ENCODE measurements around the gene KIF7.

KIF7 gene

GRCh38 chr15:89630260-89630659, 25.0 kb downstream of the KIF7 start:
- Histone ChIP-seq H3K36me3 (ENCODE audit: control insufficient read depth, insufficient read depth, low read length) (peaks cover 82% of the 10 kb centered on the region), H3K9ac (ENCODE audit: low read depth, low read length) (no peak overlapping the region), H3K4me1 (ENCODE audit: control insufficient read depth, insufficient read depth, low read length) (no peaks in the 10 kb centered on the region), H3K27me3 (ENCODE audit: control insufficient read depth, insufficient read depth, low read length) (no peaks in the 10 kb centered on the region), H3K9me3 (ENCODE audit: control insufficient read depth, insufficient read depth, low read length) (peaks cover 15% of the 10 kb centered on the region), H3K27ac (ENCODE audit: low read depth, low read length) (no peak overlapping the region), H3K4me3 (ENCODE audit: low read depth, low read length) (no peak overlapping the region)

GRCh38 chr15:89629829-89630228, 25.4 kb downstream of the KIF7 start:
- Histone ChIP-seq H3K9me3 (ENCODE audit: control insufficient read depth, insufficient read depth, low read length) (peaks cover 15% of the 10 kb centered on the region), H3K27ac (ENCODE audit: low read depth, low read length) (no peak overlapping the region), H3K36me3 (ENCODE audit: control insufficient read depth, insufficient read depth, low read length) (peaks cover 87% of the 10 kb centered on the region), H3K4me3 (ENCODE audit: low read depth, low read length) (no peak overlapping the region), H3K27me3 (ENCODE audit: control insufficient read depth, insufficient read depth, low read length) (no peaks in the 10 kb centered on the region), H3K4me1 (ENCODE audit: control insufficient read depth, insufficient read depth, low read length) (no peaks in the 10 kb centered on the region), H3K9ac (ENCODE audit: low read depth, low read length) (no peak overlapping the region)

GRCh38 chr15:89628806-89629715, 26.2 kb downstream of the KIF7 start:
- H3K4me3 ChIP-seq (ENCODE audit: low read depth, low read length): no peak overlapping the region
- H3K9me3 ChIP-seq (ENCODE audit: control insufficient read depth, insufficient read depth, low read length): peaks cover 15% of the 10 kb centered on the region
- no peaks in the 10 kb centered on the region for H3K4me1 ChIP-seq (ENCODE audit: control insufficient read depth, insufficient read depth, low read length)
- H3K36me3 ChIP-seq (ENCODE audit: control insufficient read depth, insufficient read depth, low read length): peaks cover 94% of the 10 kb centered on the region
- no peak overlapping the region for H3K9ac ChIP-seq (ENCODE audit: low read depth, low read length)
- no peak overlapping the region for H3K27ac ChIP-seq (ENCODE audit: low read depth, low read length)
- no peaks in the 10 kb centered on the region for H3K27me3 ChIP-seq (ENCODE audit: control insufficient read depth, insufficient read depth, low read length)

- H3K9me3 ChIP-seq (ENCODE audit: control insufficient read depth, insufficient read depth, low read length): peaks cover 9% of the 10 kb centered on the region
- peaks cover 96% of the 10 kb centered on the region for H3K36me3 ChIP-seq (ENCODE audit: control insufficient read depth, insufficient read depth, low read length)
- H3K27me3 ChIP-seq (ENCODE audit: control insufficient read depth, insufficient read depth, low read length): no peaks in the 10 kb centered on the region
- no peak overlapping the region for H3K9ac ChIP-seq (ENCODE audit: low read depth, low read length)
- no peak overlapping the region for H3K27ac ChIP-seq (ENCODE audit: low read depth, low read length)
- no peak overlapping the region for H3K4me3 ChIP-seq (ENCODE audit: low read depth, low read length)
- no peaks in the 10 kb centered on the region for H3K4me1 ChIP-seq (ENCODE audit: control insufficient read depth, insufficient read depth, low read length)
Measured at GRCh38 chr15:89628301-89628700, 27.0 kb downstream of the KIF7 start.

- H3K4me3 ChIP-seq (ENCODE audit: low read depth, low read length): no peak overlapping the region
- H3K27me3 ChIP-seq (ENCODE audit: control insufficient read depth, insufficient read depth, low read length): no peaks in the 10 kb centered on the region
- no peak overlapping the region for H3K9ac ChIP-seq (ENCODE audit: low read depth, low read length)
- H3K9me3 ChIP-seq (ENCODE audit: control insufficient read depth, insufficient read depth, low read length): 0 out of 2 replicates have a peak, but pooled peaks cover 2% of the 10 kb centered on the region
- H3K36me3 ChIP-seq (ENCODE audit: control insufficient read depth, insufficient read depth, low read length): peaks cover 97% of the 10 kb centered on the region
- no peaks in the 10 kb centered on the region for H3K4me1 ChIP-seq (ENCODE audit: control insufficient read depth, insufficient read depth, low read length)
- H3K27ac ChIP-seq (ENCODE audit: low read depth, low read length): no peak overlapping the region
Measured at GRCh38 chr15:89627256-89627970, 27.9 kb downstream of the KIF7 start.

- no peak overlapping the region for H3K27ac ChIP-seq (ENCODE audit: low read depth, low read length)
- H3K27me3 ChIP-seq (ENCODE audit: control insufficient read depth, insufficient read depth, low read length): no peaks in the 10 kb centered on the region
- H3K9me3 ChIP-seq (ENCODE audit: control insufficient read depth, insufficient read depth, low read length): no peaks in the 10 kb centered on the region
- H3K4me1 ChIP-seq (ENCODE audit: control insufficient read depth, insufficient read depth, low read length): no peaks in the 10 kb centered on the region
- peaks cover 97% of the 10 kb centered on the region for H3K36me3 ChIP-seq (ENCODE audit: control insufficient read depth, insufficient read depth, low read length)
- no peak overlapping the region for H3K9ac ChIP-seq (ENCODE audit: low read depth, low read length)
- H3K4me3 ChIP-seq (ENCODE audit: low read depth, low read length): no peak overlapping the region
Measured at GRCh38 chr15:89625716-89626115, 29.6 kb downstream of the KIF7 start.

GRCh38 chr15:89623165-89623564, 32.1 kb downstream of the KIF7 start:
- Histone ChIP-seq H3K9me3 (ENCODE audit: control insufficient read depth, insufficient read depth, low read length) (no peaks in the 10 kb centered on the region), H3K4me3 (ENCODE audit: low read depth, low read length) (no peak overlapping the region), H3K9ac (ENCODE audit: low read depth, low read length) (no peak overlapping the region), H3K27me3 (ENCODE audit: control insufficient read depth, insufficient read depth, low read length) (no peaks in the 10 kb centered on the region), H3K27ac (ENCODE audit: low read depth, low read length) (no peak overlapping the region), H3K4me1 (ENCODE audit: control insufficient read depth, insufficient read depth, low read length) (no peaks in the 10 kb centered on the region), H3K36me3 (ENCODE audit: control insufficient read depth, insufficient read depth, low read length) (peaks cover 98% of the 10 kb centered on the region)

GRCh38 chr15:89621547-89621946, 33.7 kb downstream of the KIF7 start:
- Histone ChIP-seq H3K27ac (ENCODE audit: low read depth, low read length) (no peak overlapping the region), H3K27me3 (ENCODE audit: control insufficient read depth, insufficient read depth, low read length) (no peaks in the 10 kb centered on the region), H3K36me3 (ENCODE audit: control insufficient read depth, insufficient read depth, low read length) (peaks cover 98% of the 10 kb centered on the region), H3K4me3 (ENCODE audit: low read depth, low read length) (no peak overlapping the region), H3K9ac (ENCODE audit: low read depth, low read length) (no peak overlapping the region), H3K4me1 (ENCODE audit: control insufficient read depth, insufficient read depth, low read length) (no peaks in the 10 kb centered on the region), H3K9me3 (ENCODE audit: control insufficient read depth, insufficient read depth, low read length) (no peaks in the 10 kb centered on the region)

GRCh38 chr15:89616228-89616627, 39.0 kb downstream of the KIF7 start:
- no peaks in the 10 kb centered on the region for H3K9me3 ChIP-seq (ENCODE audit: control insufficient read depth, insufficient read depth, low read length)
- no peak overlapping the region for H3K9ac ChIP-seq (ENCODE audit: low read depth, low read length)
- H3K27ac ChIP-seq (ENCODE audit: low read depth, low read length): no peak overlapping the region
- peaks cover 96% of the 10 kb centered on the region for H3K36me3 ChIP-seq (ENCODE audit: control insufficient read depth, insufficient read depth, low read length)
- no peak overlapping the region for H3K4me3 ChIP-seq (ENCODE audit: low read depth, low read length)
- no peaks in the 10 kb centered on the region for H3K27me3 ChIP-seq (ENCODE audit: control insufficient read depth, insufficient read depth, low read length)
- H3K4me1 ChIP-seq (ENCODE audit: control insufficient read depth, insufficient read depth, low read length): no peaks in the 10 kb centered on the region

GRCh38 chr15:89615135-89615534, 40.1 kb downstream of the KIF7 start:
- Histone ChIP-seq H3K4me1 (ENCODE audit: control insufficient read depth, insufficient read depth, low read length) (no peaks in the 10 kb centered on the region), H3K27me3 (ENCODE audit: control insufficient read depth, insufficient read depth, low read length) (no peaks in the 10 kb centered on the region), H3K9ac (ENCODE audit: low read depth, low read length) (no peak overlapping the region), H3K4me3 (ENCODE audit: low read depth, low read length) (no peak overlapping the region), H3K36me3 (ENCODE audit: control insufficient read depth, insufficient read depth, low read length) (peaks cover 97% of the 10 kb centered on the region), H3K9me3 (ENCODE audit: control insufficient read depth, insufficient read depth, low read length) (no peaks in the 10 kb centered on the region), H3K27ac (ENCODE audit: low read depth, low read length) (no peak overlapping the region)

GRCh38 chr15:89614164-89614563, 41.1 kb downstream of the KIF7 start:
- Histone ChIP-seq H3K9me3 (ENCODE audit: control insufficient read depth, insufficient read depth, low read length) (no peaks in the 10 kb centered on the region), H3K4me3 (ENCODE audit: low read depth, low read length) (no peak overlapping the region), H3K36me3 (ENCODE audit: control insufficient read depth, insufficient read depth, low read length) (peaks cover 97% of the 10 kb centered on the region), H3K27ac (ENCODE audit: low read depth, low read length) (no peak overlapping the region), H3K9ac (ENCODE audit: low read depth, low read length) (no peak overlapping the region), H3K27me3 (ENCODE audit: control insufficient read depth, insufficient read depth, low read length) (no peaks in the 10 kb centered on the region), H3K4me1 (ENCODE audit: control insufficient read depth, insufficient read depth, low read length) (no peaks in the 10 kb centered on the region)
